Renal cortical epithelial cell (primary cell): Measurements from ENCODE around the gene LSAMP. TPM values are rescaled to one million over a fixed set of nuclear protein-coding genes. Genes with fewer than 3 reads are reported as not detected.

ENCODE experiments used
- DNase-seq: peaks from one replicate; pipeline ENCODE4 v3.0.0-alpha.2; 2011; ENCODE audit warnings: low read depth
- total RNA-seq: library from RNA; depleted of rRNA; stranded (reverse); fragments of >200 nt; gene quantifications from 2 replicates; pipeline ENCODE4 v1.2.3, GENCODE V29; 2014

LSAMP gene
- total RNA-seq, 1 donor from 2014 or later, result 0.55 TPM

- peak; percentile 63 for DNase-seq
Measured at GRCh38 chr3:115961380-115961779, 483.9 kb downstream of the LSAMP start.

- DNase-seq, result no peak
Measured at GRCh38 chr3:115960799-115961198, 484.5 kb downstream of the LSAMP start.

- no peak for DNase-seq
Measured at GRCh38 chr3:115958526-115958925, 486.8 kb downstream of the LSAMP start.

GRCh38 chr3:115947325-115947724 is 498.0 kb downstream of the LSAMP start:
- no peak for DNase-seq

- DNase-seq, result no peak
Measured at GRCh38 chr3:115943579-115943978, 501.7 kb downstream of the LSAMP start.

- no peak for DNase-seq
Measured at GRCh38 chr3:115937054-115937453, 508.2 kb downstream of the LSAMP start.

GRCh38 chr3:115932807-115933206 is 512.5 kb downstream of the LSAMP start:
- no peak for DNase-seq

- DNase-seq, result peak; percentile 54
Measured at GRCh38 chr3:115931581-115931980, 513.7 kb downstream of the LSAMP start.

- DNase-seq, result no peak
Measured at GRCh38 chr3:115930922-115931321, 514.4 kb downstream of the LSAMP start.

GRCh38 chr3:115930168-115930567 is 515.1 kb downstream of the LSAMP start:
- DNase-seq, result no peak

- no peak for DNase-seq
Measured at GRCh38 chr3:115928376-115928775, 516.9 kb downstream of the LSAMP start.

- peak; percentile 16 for DNase-seq
Measured at GRCh38 chr3:115927197-115927596, 518.1 kb downstream of the LSAMP start.

- peak; percentile 58 for DNase-seq
Measured at GRCh38 chr3:115922681-115923347, 522.5 kb downstream of the LSAMP start.

GRCh38 chr3:115921711-115922110 is 523.6 kb downstream of the LSAMP start:
- DNase-seq, result no peak

GRCh38 chr3:115918900-115919299 is 526.4 kb downstream of the LSAMP start:
- no peak for DNase-seq

- no peak for DNase-seq
Measured at GRCh38 chr3:115916866-115917265, 528.4 kb downstream of the LSAMP start.

GRCh38 chr3:115915061-115915460 is 530.2 kb downstream of the LSAMP start:
- DNase-seq, result no peak

- DNase-seq, result peak; percentile 48
Measured at GRCh38 chr3:115913069-115913686, 532.1 kb downstream of the LSAMP start.

GRCh38 chr3:115912372-115912771 is 532.9 kb downstream of the LSAMP start:
- DNase-seq, result peak; percentile 63

- no peak for DNase-seq
Measured at GRCh38 chr3:115905871-115906270, 539.4 kb downstream of the LSAMP start.

- DNase-seq, result no peak
Measured at GRCh38 chr3:115903843-115904242, 541.4 kb downstream of the LSAMP start.

GRCh38 chr3:115901008-115901407 is 544.3 kb downstream of the LSAMP start:
- no peak for DNase-seq

- no peak for DNase-seq
Measured at GRCh38 chr3:115899535-115899934, 545.8 kb downstream of the LSAMP start.
